ENCODE measurements around the gene LTBP4.

The LTBP4 gene

DNA sequence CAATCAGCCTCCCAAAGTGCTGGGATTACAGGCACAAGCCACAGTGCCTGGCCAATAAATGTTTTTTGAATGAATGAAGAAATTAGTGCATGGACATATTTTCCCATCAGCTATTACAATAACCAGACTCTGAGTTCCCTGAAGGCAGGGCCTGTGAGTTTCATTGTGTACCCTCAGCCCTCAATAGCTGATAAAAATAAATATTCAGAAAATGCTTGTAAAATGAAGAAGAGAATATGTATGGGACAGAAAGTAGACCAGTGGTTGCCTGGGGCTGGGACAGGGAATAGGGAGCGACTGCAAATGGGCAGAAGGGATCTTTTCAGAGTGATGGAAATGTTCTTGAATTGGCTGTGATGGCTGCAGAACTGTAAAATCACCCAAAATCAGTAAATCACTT is 60.4 kb downstream of the LTBP4 start:
- no peak for DNase-seq (ENCODE audit: low read depth)
- H3K4me3 ChIP-seq (ENCODE audit: low read depth, low read length) = no peak overlapping the region
- in situ Hi-C loops (cut with HindIII; ENCODE audit: low sequenced_read_pairs) = no loop called here
- no peak for TF ChIP-seq CTCF (IDR thresholded peaks at IDR 0.05; ENCODE audit: low read depth, low read length, missing control alignments)

- in situ Hi-C loops (cut with HindIII; ENCODE audit: low sequenced_read_pairs) = no loop called here
- no peak for TF ChIP-seq CTCF (IDR thresholded peaks at IDR 0.05; ENCODE audit: low read depth, low read length, missing control alignments)
- peak; percentile 59 for DNase-seq (ENCODE audit: low read depth)
- peak overlapping the region; percentile 60 for H3K4me3 ChIP-seq (ENCODE audit: low read depth, low read length)
These were observed 61.9 kb downstream of the LTBP4 start for GRCh38 chr19:40662925-40663694.

- DNase-seq (ENCODE audit: low read depth) = no peak
- no peak for TF ChIP-seq CTCF (IDR thresholded peaks at IDR 0.05; ENCODE audit: low read depth, low read length, missing control alignments)
- in situ Hi-C loops (cut with HindIII; ENCODE audit: low sequenced_read_pairs) = no loop called here
- H3K4me3 ChIP-seq (ENCODE audit: low read depth, low read length) = peak overlapping the region; percentile 60
These were observed 62.8 kb downstream of the LTBP4 start for GRCh38 chr19:40663695-40664692.

DNA sequence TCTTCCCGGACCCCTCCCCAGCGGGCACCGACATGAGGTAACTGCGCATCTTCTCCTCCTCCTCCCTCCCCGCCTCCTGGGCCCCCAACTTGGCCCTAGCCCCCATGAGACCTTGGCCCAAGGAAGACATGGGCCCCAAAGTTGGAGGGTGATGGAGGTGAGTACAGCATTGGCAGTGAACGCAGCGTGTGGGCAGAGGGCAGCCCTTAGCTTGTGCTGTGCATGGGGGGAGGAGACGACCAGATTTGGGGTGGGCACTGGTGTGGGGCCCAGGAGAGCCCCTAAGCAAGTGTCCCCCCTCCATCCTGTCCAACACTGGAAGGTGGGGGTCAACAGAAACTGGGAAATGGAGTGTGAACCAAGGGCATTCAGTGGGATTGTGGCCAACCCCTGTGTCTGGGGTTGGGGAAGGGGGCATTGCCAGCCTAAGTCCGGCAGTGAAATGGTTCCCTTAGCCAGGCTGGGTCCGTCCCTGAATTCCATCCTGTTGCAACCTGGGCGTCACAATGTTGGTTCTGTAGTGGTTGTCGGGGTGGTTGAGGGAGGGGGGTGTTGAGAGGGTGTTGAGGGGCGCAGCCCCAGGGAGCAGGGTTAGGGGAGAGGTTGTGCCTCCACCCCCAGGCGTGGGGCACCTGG is 65.8 kb downstream of the LTBP4 start:
- no peak overlapping the region for H3K4me3 ChIP-seq (ENCODE audit: low read depth, low read length)
- in situ Hi-C loops (cut with HindIII; ENCODE audit: low sequenced_read_pairs) = no loop called here
- no peak for TF ChIP-seq CTCF (IDR thresholded peaks at IDR 0.05; ENCODE audit: low read depth, low read length, missing control alignments)
- DNase-seq (ENCODE audit: low read depth) = no peak

- H3K4me3 ChIP-seq (ENCODE audit: low read depth, low read length) = no peak overlapping the region
- DNase-seq (ENCODE audit: low read depth) = no peak
- in situ Hi-C loops (cut with HindIII; ENCODE audit: low sequenced_read_pairs) = no loop called here
- TF ChIP-seq CTCF (IDR thresholded peaks at IDR 0.05; ENCODE audit: low read depth, low read length, missing control alignments) = no peak
These were observed 66.4 kb downstream of the LTBP4 start for GRCh38 chr19:40667602-40668001.

DNA sequence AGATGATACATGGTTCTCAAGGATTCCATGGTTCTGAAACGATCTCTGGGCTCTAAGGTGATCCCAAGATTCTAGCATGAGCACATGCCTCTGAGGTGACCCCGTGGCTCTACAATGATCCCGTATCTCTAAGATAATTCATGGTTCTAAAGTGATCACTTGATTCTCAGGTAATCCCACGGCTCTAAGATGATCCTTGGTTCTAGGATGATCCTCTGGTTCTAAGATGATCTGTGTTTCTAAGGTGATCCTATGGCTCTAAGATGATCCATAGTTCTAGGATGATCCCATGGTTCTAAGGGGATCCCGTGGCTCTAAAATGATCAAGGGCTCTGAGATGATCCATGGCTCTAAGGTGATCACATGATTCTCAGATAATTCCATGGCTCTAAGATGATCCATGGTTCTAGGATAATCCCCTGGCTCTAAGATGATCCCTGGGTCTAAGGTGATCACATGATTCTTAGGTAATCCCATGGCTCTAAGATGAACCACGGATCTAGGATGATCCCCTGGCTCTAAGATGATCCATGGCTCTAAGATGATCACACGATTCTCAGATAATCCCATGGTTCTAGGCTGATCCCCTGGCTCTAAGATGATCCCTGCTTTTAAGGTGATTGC is 67.9 kb downstream of the LTBP4 start:
- no peak overlapping the region for H3K4me3 ChIP-seq (ENCODE audit: low read depth, low read length)
- TF ChIP-seq CTCF (IDR thresholded peaks at IDR 0.05; ENCODE audit: low read depth, low read length, missing control alignments) = no peak
- in situ Hi-C loops (cut with HindIII; ENCODE audit: low sequenced_read_pairs) = no loop called here
- DNase-seq (ENCODE audit: low read depth) = no peak
